ENCODE measurements around the gene ITIH1. TPM values are rescaled to one million over a fixed set of nuclear protein-coding genes. Genes with fewer than 3 reads are reported as not detected.

The ITIH1 gene
- total and polyA plus RNA-seq, 7 donors: 0.85 TPM; not detected in 6

DNA sequence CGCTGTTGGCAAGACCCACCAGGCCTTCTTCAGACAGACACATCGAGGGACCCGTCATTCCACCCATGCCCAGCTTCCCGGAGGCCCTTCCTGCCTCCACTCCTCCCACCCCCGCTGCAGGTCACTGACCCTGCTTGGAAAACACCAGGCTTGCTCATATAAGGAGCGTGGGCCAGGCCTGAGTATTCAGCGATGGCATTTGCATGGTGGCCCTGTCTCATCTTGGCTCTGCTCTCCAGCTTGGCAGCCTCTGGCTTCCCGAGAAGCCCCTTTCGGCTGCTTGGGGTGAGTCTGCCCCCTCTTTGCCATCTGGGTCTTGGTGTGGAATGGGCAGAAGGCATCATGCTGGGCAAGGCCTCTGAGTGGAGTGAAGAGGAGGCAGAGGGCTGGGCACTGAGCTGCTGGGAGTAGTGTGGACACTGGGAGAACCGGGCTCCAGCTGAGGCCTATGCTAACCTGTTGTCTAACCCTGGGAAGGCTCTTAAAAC is 17.3 kb downstream of the ITIH1 start, which contains the start of gene ITIH3:
TSS of gene ITIH3 (plus strand) at position 185 of the 488 bp plus-strand sequence. CDS start at position 193, 8 bp downstream.
- Histone ChIP-seq H3K9me3 (no peaks in the 10 kb centered on the region), H3K36me3 (no peaks in the 10 kb centered on the region), H3K27ac (no peak within 1 kb of the TSS), H3K27me3 (no peaks in the 10 kb centered on the region), H3K4me1 (no peaks in the 10 kb centered on the region), H3K4me3 (no peak within 1 kb of the TSS)
- intact Hi-C loops (cut with DNase I): no loop called here
- 83 to 87% methylated on average over 10 of the region's 10 CpGs for WGBS, 2 donors
- TF ChIP-seq EP300 (IDR thresholded peaks at IDR 0.05) (no peak), POLR2AphosphoS5 (IDR thresholded peaks at IDR 0.05) (no peak), POLR2A (IDR thresholded peaks at IDR 0.05) (no peak)
- TF ChIP-seq, protein P1, sequence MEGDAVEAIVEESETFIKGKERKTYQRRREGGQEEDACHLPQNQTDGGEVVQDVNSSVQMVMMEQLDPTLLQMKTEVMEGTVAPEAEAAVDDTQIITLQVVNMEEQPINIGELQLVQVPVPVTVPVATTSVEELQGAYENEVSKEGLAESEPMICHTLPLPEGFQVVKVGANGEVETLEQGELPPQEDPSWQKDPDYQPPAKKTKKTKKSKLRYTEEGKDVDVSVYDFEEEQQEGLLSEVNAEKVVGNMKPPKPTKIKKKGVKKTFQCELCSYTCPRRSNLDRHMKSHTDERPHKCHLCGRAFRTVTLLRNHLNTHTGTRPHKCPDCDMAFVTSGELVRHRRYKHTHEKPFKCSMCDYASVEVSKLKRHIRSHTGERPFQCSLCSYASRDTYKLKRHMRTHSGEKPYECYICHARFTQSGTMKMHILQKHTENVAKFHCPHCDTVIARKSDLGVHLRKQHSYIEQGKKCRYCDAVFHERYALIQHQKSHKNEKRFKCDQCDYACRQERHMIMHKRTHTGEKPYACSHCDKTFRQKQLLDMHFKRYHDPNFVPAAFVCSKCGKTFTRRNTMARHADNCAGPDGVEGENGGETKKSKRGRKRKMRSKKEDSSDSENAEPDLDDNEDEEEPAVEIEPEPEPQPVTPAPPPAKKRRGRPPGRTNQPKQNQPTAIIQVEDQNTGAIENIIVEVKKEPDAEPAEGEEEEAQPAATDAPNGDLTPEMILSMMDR (IDR thresholded peaks at IDR 0.05): no peak
- no peak for DNase-seq

DNA sequence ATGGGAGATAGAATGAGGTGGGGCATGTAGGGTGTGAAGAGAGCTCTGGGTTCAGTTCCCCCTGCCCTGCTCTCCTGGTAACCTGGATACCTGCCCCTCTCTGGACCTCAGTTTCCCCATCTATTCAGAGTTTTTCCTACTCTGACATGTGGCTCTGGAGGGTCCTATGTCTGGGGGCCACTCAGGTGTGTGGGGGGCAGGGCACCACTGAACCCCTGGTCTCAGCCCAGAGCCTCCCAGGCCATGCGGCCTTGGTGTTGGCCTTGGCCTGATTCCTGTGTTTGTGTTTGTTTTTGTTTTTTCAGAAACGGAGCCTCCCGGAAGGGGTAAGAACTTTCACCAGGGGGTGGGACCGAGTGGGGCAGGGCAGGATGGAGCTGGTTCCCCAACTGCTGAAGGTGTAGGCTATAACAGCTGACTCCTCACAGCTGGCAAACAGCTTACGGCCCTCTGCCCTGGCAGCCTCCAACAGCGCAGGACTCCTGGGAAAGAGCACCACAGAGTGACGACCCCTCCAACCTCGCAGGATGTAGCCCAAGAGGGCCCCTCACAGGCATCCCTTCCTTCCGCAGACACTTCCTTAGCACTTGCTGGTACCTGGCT is 18.0 kb downstream of the ITIH1 start:
- intact Hi-C loops (cut with DNase I): no loop called here
- H3K27ac ChIP-seq: no peak overlapping the region

GRCh38 chr3:52796411-52796810 is 19.0 kb downstream of the ITIH1 start:
- 91 to 94% methylated on average over 9 of the region's 9 CpGs for WGBS, 2 donors
- no peak for TF ChIP-seq POLR2A (IDR thresholded peaks at IDR 0.05)
- no peak for TF ChIP-seq POLR2AphosphoS5 (IDR thresholded peaks at IDR 0.05)
- no peak for TF ChIP-seq EP300 (IDR thresholded peaks at IDR 0.05)
- TF ChIP-seq, protein P1 (IDR thresholded peaks at IDR 0.05): no peak

More for the DNA sequence above, 18.0 kb downstream of the ITIH1 start:
- WGBS, 2 donors: 30 to 52% methylated on average over 9 of the region's 9 CpGs
- no peak for TF ChIP-seq POLR2A (IDR thresholded peaks at IDR 0.05)
- TF ChIP-seq POLR2AphosphoS5 (IDR thresholded peaks at IDR 0.05): no peak
- TF ChIP-seq, protein P1 (IDR thresholded peaks at IDR 0.05): no peak
- no peak for TF ChIP-seq EP300 (IDR thresholded peaks at IDR 0.05)
- no peak overlapping the region for H3K4me3 ChIP-seq
- no peaks in the 10 kb centered on the region for H3K9me3 ChIP-seq
- no peaks in the 10 kb centered on the region for H3K4me1 ChIP-seq
- no peaks in the 10 kb centered on the region for H3K27me3 ChIP-seq
- no peak for DNase-seq
- H3K36me3 ChIP-seq: no peaks in the 10 kb centered on the region

DNA sequence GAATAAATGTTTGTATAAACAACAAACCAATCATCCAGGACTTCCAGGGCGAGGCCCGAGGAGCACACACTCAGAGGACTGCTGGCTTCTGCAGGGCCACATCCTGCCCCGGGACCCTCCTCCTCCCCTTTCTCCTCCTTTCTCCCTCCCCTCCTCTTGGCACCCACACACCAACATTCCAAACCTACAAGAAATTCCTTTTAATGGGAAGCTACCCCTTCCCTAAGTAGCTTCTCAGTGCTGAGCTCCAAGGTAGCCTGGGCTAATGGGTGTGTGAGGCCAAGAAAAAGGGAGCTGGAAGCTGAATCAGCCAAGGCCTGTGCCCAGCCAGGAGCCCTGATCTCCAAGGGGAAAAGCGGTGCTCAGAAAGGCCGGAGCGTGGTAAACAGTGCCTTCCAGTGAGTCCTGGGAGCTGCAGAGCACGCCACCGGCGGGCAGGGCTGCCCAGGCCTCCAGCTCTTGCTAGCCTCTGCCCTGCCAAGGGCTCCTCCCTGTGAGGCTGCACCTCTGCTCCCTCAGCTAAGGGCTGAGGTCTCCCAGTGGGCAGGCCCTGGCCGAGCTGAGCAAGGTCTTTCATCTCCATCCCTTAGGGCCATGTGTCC is 21.1 kb downstream of the ITIH1 start:
- H3K27ac ChIP-seq: no peak overlapping the region
- TF ChIP-seq EP300 (IDR thresholded peaks at IDR 0.05) (no peak), POLR2A (IDR thresholded peaks at IDR 0.05) (no peak), POLR2AphosphoS5 (IDR thresholded peaks at IDR 0.05) (no peak)
- TF ChIP-seq, protein P1 (IDR thresholded peaks at IDR 0.05): no peak
- no peaks in the 10 kb centered on the region for H3K4me1 ChIP-seq
- WGBS, 2 donors: 81 to 83% methylated on average over 10 of the region's 10 CpGs
- no peaks in the 10 kb centered on the region for H3K27me3 ChIP-seq
- intact Hi-C loops (cut with DNase I): no loop called here
- no peak for DNase-seq
- no peaks in the 10 kb centered on the region for H3K9me3 ChIP-seq
- H3K36me3 ChIP-seq: no peaks in the 10 kb centered on the region
- no peak overlapping the region for H3K4me3 ChIP-seq

More at GRCh38 chr3:52796411-52796810, 19.0 kb downstream of the ITIH1 start:
- Histone ChIP-seq H3K27ac (no peak overlapping the region), H3K4me1 (no peaks in the 10 kb centered on the region), H3K9me3 (no peaks in the 10 kb centered on the region), H3K36me3 (no peaks in the 10 kb centered on the region), H3K4me3 (no peak overlapping the region), H3K27me3 (no peaks in the 10 kb centered on the region)
- intact Hi-C loops (cut with DNase I): no loop called here
- DNase-seq: no peak

Measured in sigmoid colon (tissue), 7 donors.